ENCODE results near the gene THAP11. TPM values are rescaled to one million over a fixed set of nuclear protein-coding genes. Genes with fewer than 3 reads are reported as not detected.

Gene THAP11
- total and polyA plus RNA-seq, 2 of the 4 experiments (the other 2 are of a cell fraction) = 13.3 to 14.5 TPM

DNA sequence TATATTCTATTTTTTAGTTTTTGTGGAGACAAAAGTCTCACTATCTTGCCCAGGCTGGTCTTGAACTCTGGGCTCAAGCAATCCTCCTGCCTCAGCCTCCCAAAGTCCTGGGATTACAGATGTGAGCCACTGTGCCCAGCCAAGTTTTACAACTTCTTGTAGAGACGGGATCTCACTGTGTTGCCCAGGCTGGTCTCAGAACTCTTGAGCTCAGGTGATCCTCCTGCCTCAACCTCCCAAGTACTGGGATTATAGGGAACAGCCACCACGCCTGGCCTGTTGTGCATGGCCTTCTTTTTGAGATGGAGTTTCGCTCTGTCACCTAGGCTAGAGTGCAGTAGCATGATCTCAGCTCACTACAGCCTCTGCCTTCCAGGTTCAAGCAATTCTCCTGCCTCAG lies 11.6 kb downstream of the THAP11 start:
- H3K4ac ChIP-seq (ENCODE audit: low read depth, low read length) = no peak overlapping the region
- no peak overlapping the region for H2AK5ac ChIP-seq (ENCODE audit: low read depth, low read length)
- no peak overlapping the region for H2BK15ac ChIP-seq (ENCODE audit: low read depth, low read length)
- no TSS peak for BruUV-seq (replicated peaks)
- intact Hi-C loops (cut with micrococcal nuclease) = no loop called here
- H3K18ac ChIP-seq (ENCODE audit: low read depth, low read length) = no peak overlapping the region
- no peak overlapping the region for H3K4me3 ChIP-seq (ENCODE audit: insufficient read depth, low read depth, low read length)
- H3K79me1 ChIP-seq (ENCODE audit: low read depth in 1 of 2, low read length in 2 of 2) = peaks cover 12 to 72% of the 10 kb centered on the region in 2 experiments
- no peak overlapping the region for H3K27ac ChIP-seq (ENCODE audit: insufficient read depth, low read length)
- no peak overlapping the region for H2BK20ac ChIP-seq (ENCODE audit: low read depth, low read length)
- no peak overlapping the region for H3K4me2 ChIP-seq (ENCODE audit: low read depth, low read length)
- no peak overlapping the region for H3K14ac ChIP-seq (replicated peaks; ENCODE audit: low read depth, low read length)
- no peak for TF ChIP-seq RFX5 (IDR thresholded peaks at IDR 0.05; ENCODE audit: low read depth, low read length)
- no peak for TF ChIP-seq MXI1 (IDR thresholded peaks at IDR 0.05; ENCODE audit: borderline replicate concordance, low read depth, low read length)
- TF ChIP-seq, protein P1, sequence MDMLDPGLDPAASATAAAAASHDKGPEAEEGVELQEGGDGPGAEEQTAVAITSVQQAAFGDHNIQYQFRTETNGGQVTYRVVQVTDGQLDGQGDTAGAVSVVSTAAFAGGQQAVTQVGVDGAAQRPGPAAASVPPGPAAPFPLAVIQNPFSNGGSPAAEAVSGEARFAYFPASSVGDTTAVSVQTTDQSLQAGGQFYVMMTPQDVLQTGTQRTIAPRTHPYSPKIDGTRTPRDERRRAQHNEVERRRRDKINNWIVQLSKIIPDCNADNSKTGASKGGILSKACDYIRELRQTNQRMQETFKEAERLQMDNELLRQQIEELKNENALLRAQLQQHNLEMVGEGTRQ (IDR thresholded peaks at IDR 0.05; ENCODE audit: low read depth, low read length) = no peak
- TF ChIP-seq RAD21 (IDR thresholded peaks at IDR 0.05; ENCODE audit: low read length) = no peak
- no peak for TF ChIP-seq SMC3 (IDR thresholded peaks at IDR 0.05; ENCODE audit: low read depth, low read length)
- TF ChIP-seq MAFK (IDR thresholded peaks at IDR 0.05; ENCODE audit: low read depth, low read length) = no peak
- TF ChIP-seq CEBPB (IDR thresholded peaks at IDR 0.05; ENCODE audit: low read depth, low read length) = no peak
- TF ChIP-seq BHLHE40 (IDR thresholded peaks at IDR 0.05; ENCODE audit: low read depth, low read length) = no peak
- TF ChIP-seq NFE2L2 (IDR thresholded peaks at IDR 0.05; ENCODE audit: low read depth, low read length) = no peak
- no peak for TF ChIP-seq FOS (IDR thresholded peaks at IDR 0.05; ENCODE audit: low read depth, low read length)
- no peak for TF ChIP-seq RCOR1 (IDR thresholded peaks at IDR 0.05; ENCODE audit: insufficient replicate concordance, low read length)
- no peak for TF ChIP-seq POLR2A (IDR thresholded peaks at IDR 0.05; ENCODE audit: low read depth, low read length)
- no peak for TF ChIP-seq CHD1 (IDR thresholded peaks at IDR 0.05; ENCODE audit: low read depth, low read length)
- TF ChIP-seq, protein P2, sequence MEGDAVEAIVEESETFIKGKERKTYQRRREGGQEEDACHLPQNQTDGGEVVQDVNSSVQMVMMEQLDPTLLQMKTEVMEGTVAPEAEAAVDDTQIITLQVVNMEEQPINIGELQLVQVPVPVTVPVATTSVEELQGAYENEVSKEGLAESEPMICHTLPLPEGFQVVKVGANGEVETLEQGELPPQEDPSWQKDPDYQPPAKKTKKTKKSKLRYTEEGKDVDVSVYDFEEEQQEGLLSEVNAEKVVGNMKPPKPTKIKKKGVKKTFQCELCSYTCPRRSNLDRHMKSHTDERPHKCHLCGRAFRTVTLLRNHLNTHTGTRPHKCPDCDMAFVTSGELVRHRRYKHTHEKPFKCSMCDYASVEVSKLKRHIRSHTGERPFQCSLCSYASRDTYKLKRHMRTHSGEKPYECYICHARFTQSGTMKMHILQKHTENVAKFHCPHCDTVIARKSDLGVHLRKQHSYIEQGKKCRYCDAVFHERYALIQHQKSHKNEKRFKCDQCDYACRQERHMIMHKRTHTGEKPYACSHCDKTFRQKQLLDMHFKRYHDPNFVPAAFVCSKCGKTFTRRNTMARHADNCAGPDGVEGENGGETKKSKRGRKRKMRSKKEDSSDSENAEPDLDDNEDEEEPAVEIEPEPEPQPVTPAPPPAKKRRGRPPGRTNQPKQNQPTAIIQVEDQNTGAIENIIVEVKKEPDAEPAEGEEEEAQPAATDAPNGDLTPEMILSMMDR (conservative IDR thresholded peaks at IDR 0.05; ENCODE audit: low read depth, low read length) = no peak
- no peak for TF ChIP-seq MAZ (IDR thresholded peaks at IDR 0.05; ENCODE audit: borderline replicate concordance, low read depth, low read length)
- H3K4me1 ChIP-seq (ENCODE audit: control insufficient read depth, insufficient read depth, low read length) = peaks cover 9% of the 10 kb centered on the region
- H3K23ac ChIP-seq (ENCODE audit: low read depth, low read length) = no peak overlapping the region
- H2BK120ac ChIP-seq (ENCODE audit: low read depth, low read length) = no peak overlapping the region
- H4K8ac ChIP-seq (ENCODE audit: low read depth in 2 of 2, low read length in 2 of 2) = no peak overlapping the region
- in situ Hi-C loops (cut with MboI; ENCODE audit: low sequenced_read_pairs) = no loop called here
- no peak overlapping the region for H2AK9ac ChIP-seq (replicated peaks; ENCODE audit: low read depth, low read length, poor library complexity)
- H2BK5ac ChIP-seq (ENCODE audit: low read depth, low read length, poor library complexity, severe bottlenecking) = no peak overlapping the region
- H2AFZ ChIP-seq (replicated peaks; ENCODE audit: low read length, poor library complexity) = no peak overlapping the region
- dilution Hi-C loops (cut with HindIII; ENCODE audit: low sequenced_read_pairs, unreplicated experiment) = no loop called here
- H4K5ac ChIP-seq (ENCODE audit: low read depth, low read length) = no peak overlapping the region
- H3K9me1 ChIP-seq (ENCODE audit: insufficient read depth, low read length) = peaks cover 37% of the 10 kb centered on the region
- no peaks in the 10 kb centered on the region for H3K9me3 ChIP-seq (ENCODE audit: control insufficient read depth, insufficient read depth, low read length)
- H3K27me3 ChIP-seq (ENCODE audit: control insufficient read depth, insufficient read depth, low read length) = no peaks in the 10 kb centered on the region
- no peak overlapping the region for H3K56ac ChIP-seq (ENCODE audit: extremely low read depth, insufficient read depth, low read length)
- H4K20me1 ChIP-seq (ENCODE audit: insufficient read depth, low read length) = peaks cover 91% of the 10 kb centered on the region
- DNase-seq = no peak
- no peak overlapping the region for H4K91ac ChIP-seq (ENCODE audit: insufficient read depth, low read depth, low read length)
- peaks cover 6% of the 10 kb centered on the region for H3K36me3 ChIP-seq (ENCODE audit: control insufficient read depth, insufficient read depth, low read length)
- no peak for ATAC-seq (ENCODE audit: low read depth)
- no peak overlapping the region for H3K9ac ChIP-seq (ENCODE audit: low read depth, low read length)
- ChIA-PET POLR2A (ENCODE audit: unreplicated experiment) (no interaction called here), CTCF (no interaction called here)
- WGBS, 2 experiments (ENCODE audit: extremely low coverage in 2 of 2, insufficient read length in 1 of 2) = 100% methylated on average over 1 of the region's 3 CpGs; no CpG with 5 or more reads in 1 of the 2 experiments
